A673 (cell line): ENCODE results near the gene TOMT. TPM values are rescaled to one million over a fixed set of nuclear protein-coding genes. Genes with fewer than 3 reads are reported as not detected.

Experiments used
- BruUV-seq: library from RNA; stranded (reverse); fragments of 400-500 nt; replicated peaks from 2 replicates; lab custom pipeline; 2021; lab: Mats Ljungman, UMichigan
- CTCF ChIA-PET: fragments of 300-600 bp; sonication (Branson Sonifier 250); formaldehyde crosslinking; loops from one replicate; lab custom pipeline; 2022; ENCODE audit warnings: antibody characterized with exemption; lab: Charles Lee
- POLR2A ChIA-PET: fragments of 300-600 bp; sonication (Branson Sonifier 250); formaldehyde crosslinking; loops from one replicate; lab custom pipeline; 2022; ENCODE audit warnings: antibody characterized with exemption; ENCODE audit not compliant: low non-redundant PET; lab: Charles Lee
- DNase-seq: peaks from one replicate; pipeline ENCODE4 v3.0.0-alpha.2; 2015; ENCODE audit warnings: low spot score
- H3K27ac ChIP-seq: fragments of 200-600 bp; sonication (generic); 2 replicates; pipeline ENCODE4 v1.5.1; 2016; ENCODE audit warnings: mixed run types, low read depth, mild to moderate bottlenecking, mixed read lengths, antibody characterized with exemption, low read length; ENCODE audit not compliant: poor library complexity, severe bottlenecking
- H3K27me3 ChIP-seq: fragments of 200-600 bp; sonication (generic); replicated peaks from 2 replicates; pipeline ENCODE4 v1.6.1; 2017; ENCODE audit warnings: mixed run types, low read depth, mild to moderate bottlenecking, mixed read lengths, antibody characterized with exemption, low read length; ENCODE audit not compliant: insufficient read depth, poor library complexity
- H3K36me3 ChIP-seq: fragments of 200-600 bp; sonication (generic); 2 replicates; pipeline ENCODE4 v1.6.1; 2016; ENCODE audit warnings: mixed run types, mild to moderate bottlenecking, mixed read lengths, antibody characterized with exemption, low read length; ENCODE audit not compliant: insufficient read depth, poor library complexity, severe bottlenecking
- H3K4me1 ChIP-seq: fragments of 200-600 bp; sonication (generic); 2 replicates; pipeline ENCODE4 v1.6.1; 2017; ENCODE audit warnings: mixed run types, mild to moderate bottlenecking, mixed read lengths, antibody characterized with exemption, low read length; ENCODE audit not compliant: insufficient read depth, poor library complexity, severe bottlenecking
- H3K4me3 ChIP-seq: fragments of 200-600 bp; sonication (generic); 2 replicates; pipeline ENCODE4 v1.5.1; 2016; ENCODE audit warnings: low read depth, mixed run types, mild to moderate bottlenecking, mixed read lengths, low read length; ENCODE audit not compliant: poor library complexity, severe bottlenecking
- H3K9me3 ChIP-seq: fragments of 200-600 bp; sonication (generic); 2 replicates; pipeline ENCODE4 v1.6.1; 2016; ENCODE audit warnings: mixed run types, low read depth, mild to moderate bottlenecking, mixed read lengths, antibody characterized with exemption, low read length; ENCODE audit not compliant: poor library complexity, severe bottlenecking
- EZH2 ChIP-seq: fragments of 200-600 bp; sonication (generic); IDR thresholded peaks from 2 replicates; pipeline ENCODE4 v1.6.1; 2017; ENCODE audit warnings: borderline replicate concordance, low read depth, mild to moderate bottlenecking, mixed read lengths, antibody characterized with exemption, low read length; ENCODE audit not compliant: poor library complexity, severe bottlenecking
- intact Hi-C: fragments of 100-400 bp; cut with micrococcal nuclease; formaldehyde crosslinking; loops from one replicate; pipeline ENCODE4 v1.10.0; 2022; ENCODE audit not compliant: unreplicated experiment
- total RNA-seq: library from RNA; stranded (reverse); gene quantifications from 2 replicates; pipeline ENCODE4 v1.2.3, GENCODE V29; 2021
- TF ChIP-seq, protein P1 (sequence below): fragments of 300-800, 200-600 bp; sonication (generic); conservative IDR thresholded peaks from 2 replicates; pipeline ENCODE4 v1.5.1; 2017; ENCODE audit warnings: low read depth, mild to moderate bottlenecking, antibody characterized with exemption, low read length, moderate library complexity, mixed read lengths

The TOMT gene
- total RNA-seq, 1 experiment from 2014 or later = not detected

DNA sequence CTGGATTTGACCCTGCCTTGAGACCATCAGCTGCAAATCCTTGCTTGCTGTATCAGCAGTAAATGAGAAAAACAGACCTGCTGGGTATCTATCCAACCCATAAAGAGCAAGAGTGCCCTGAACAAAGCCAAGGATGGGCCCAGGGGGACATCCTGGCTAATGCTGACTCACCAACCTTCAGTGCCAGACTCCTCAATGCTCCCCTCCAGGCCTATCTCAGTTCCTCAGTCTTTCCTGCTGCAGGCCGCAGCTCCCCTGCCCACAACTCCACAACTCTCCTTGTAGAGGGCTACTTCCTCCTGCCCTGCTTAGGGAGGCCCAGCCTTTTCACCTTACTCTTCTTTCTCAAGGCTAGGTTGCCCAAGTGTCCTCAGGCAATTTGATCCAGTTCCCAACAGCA lies 5.3 kb upstream of the TOMT start:
- H3K27me3 ChIP-seq = no peaks in the 10 kb centered on the region
- ChIA-PET POLR2A (no interaction called here), CTCF (no interaction called here)
- H3K36me3 ChIP-seq = peaks cover 21% of the 10 kb centered on the region
- H3K4me3 ChIP-seq = no peak overlapping the region
- TF ChIP-seq EZH2 = no peak
- TF ChIP-seq, protein P1, sequence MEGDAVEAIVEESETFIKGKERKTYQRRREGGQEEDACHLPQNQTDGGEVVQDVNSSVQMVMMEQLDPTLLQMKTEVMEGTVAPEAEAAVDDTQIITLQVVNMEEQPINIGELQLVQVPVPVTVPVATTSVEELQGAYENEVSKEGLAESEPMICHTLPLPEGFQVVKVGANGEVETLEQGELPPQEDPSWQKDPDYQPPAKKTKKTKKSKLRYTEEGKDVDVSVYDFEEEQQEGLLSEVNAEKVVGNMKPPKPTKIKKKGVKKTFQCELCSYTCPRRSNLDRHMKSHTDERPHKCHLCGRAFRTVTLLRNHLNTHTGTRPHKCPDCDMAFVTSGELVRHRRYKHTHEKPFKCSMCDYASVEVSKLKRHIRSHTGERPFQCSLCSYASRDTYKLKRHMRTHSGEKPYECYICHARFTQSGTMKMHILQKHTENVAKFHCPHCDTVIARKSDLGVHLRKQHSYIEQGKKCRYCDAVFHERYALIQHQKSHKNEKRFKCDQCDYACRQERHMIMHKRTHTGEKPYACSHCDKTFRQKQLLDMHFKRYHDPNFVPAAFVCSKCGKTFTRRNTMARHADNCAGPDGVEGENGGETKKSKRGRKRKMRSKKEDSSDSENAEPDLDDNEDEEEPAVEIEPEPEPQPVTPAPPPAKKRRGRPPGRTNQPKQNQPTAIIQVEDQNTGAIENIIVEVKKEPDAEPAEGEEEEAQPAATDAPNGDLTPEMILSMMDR = no peak
- H3K4me1 ChIP-seq = peaks cover 14% of the 10 kb centered on the region
- DNase-seq = no peak
- intact Hi-C loops = no loop called here
- BruUV-seq = no TSS peak
- no peaks in the 10 kb centered on the region for H3K9me3 ChIP-seq
- peak overlapping the region; percentile 17 for H3K27ac ChIP-seq

DNA sequence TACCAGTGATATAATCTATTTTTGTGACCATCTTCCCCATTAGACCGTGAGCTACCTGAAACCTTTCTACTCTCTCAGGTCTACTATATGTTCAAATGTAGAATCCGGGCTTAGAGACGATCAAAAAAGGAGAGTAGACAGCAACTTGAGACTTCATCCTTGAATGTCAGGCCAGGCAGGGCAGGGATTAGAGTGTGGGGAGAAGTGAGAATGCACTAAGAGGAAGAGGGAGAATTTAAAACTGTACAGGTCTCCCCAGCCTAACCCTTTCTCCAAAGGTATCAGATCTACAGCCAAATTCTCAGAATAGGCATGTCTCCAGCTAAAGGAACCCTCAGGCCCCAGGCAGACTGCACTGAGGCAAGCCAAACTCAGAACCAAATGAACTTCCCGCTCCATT lies 3.6 kb upstream of the TOMT start:
- peaks cover 21% of the 10 kb centered on the region for H3K36me3 ChIP-seq
- DNase-seq = no peak
- H3K27me3 ChIP-seq = no peaks in the 10 kb centered on the region
- H3K4me1 ChIP-seq = peaks cover 14% of the 10 kb centered on the region
- peak overlapping the region; percentile 94 for H3K27ac ChIP-seq
- BruUV-seq = TSS peak; percentile 66
- TF ChIP-seq, protein P1 = no peak
- TF ChIP-seq EZH2 = no peak
- no peaks in the 10 kb centered on the region for H3K9me3 ChIP-seq
- CTCF ChIA-PET = no interaction called here
- intact Hi-C loops = no loop called here
- H3K4me3 ChIP-seq = peak overlapping the region; percentile 88
- POLR2A ChIA-PET = no interaction called here

DNA sequence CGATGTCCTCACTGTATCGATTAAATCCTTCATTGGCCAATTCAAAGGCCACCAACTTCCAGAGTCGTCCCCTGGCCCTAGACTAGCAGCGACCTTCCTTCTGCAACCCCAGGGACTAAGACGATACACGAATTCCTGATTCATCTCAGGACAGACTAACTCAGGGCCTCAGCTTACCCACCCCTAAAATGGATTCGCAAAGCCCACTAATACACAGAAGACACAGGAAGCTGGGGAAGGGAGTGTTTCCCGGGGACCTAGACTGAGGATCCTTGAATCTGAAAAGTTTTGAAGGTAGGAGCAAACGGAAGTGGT lies 3.1 kb upstream of the TOMT start:
- intact Hi-C loops = no loop called here
- BruUV-seq = no TSS peak
- Histone ChIP-seq H3K9me3 (no peaks in the 10 kb centered on the region), H3K27me3 (no peaks in the 10 kb centered on the region), H3K4me1 (peaks cover 14% of the 10 kb centered on the region), H3K36me3 (peaks cover 17% of the 10 kb centered on the region), H3K27ac (peak overlapping the region; percentile 94), H3K4me3 (peak overlapping the region; percentile 88)
- DNase-seq = no peak
- ChIA-PET CTCF (no interaction called here), POLR2A (no interaction called here)
- TF ChIP-seq, protein P1 = no peak
- no peak for TF ChIP-seq EZH2
